GM19395 (cell line): ENCODE data around the gene FGR.

Experiments used
- ATAC-seq: cut with Tn5 transposase; IDR thresholded peaks from one replicate; pipeline ENCODE4 v1.9.1; 2021; ENCODE audit warnings: mild to moderate bottlenecking, moderate library complexity; ENCODE audit not compliant: unreplicated experiment

FGR gene

GRCh38 chr1:27601771-27602461 lies 33.1 kb downstream of the FGR start:
- no peak for ATAC-seq

- no peak for ATAC-seq
Observed at GRCh38 chr1:27601321-27601770, 33.6 kb downstream of the FGR start.

- no peak for ATAC-seq
Observed at GRCh38 chr1:27600498-27601175, 34.3 kb downstream of the FGR start.

- no peak for ATAC-seq
Observed at GRCh38 chr1:27599605-27600497, 35.1 kb downstream of the FGR start.

GRCh38 chr1:27598902-27599528 lies 36.0 kb downstream of the FGR start:
- ATAC-seq = no peak

- no peak for ATAC-seq
Observed at GRCh38 chr1:27598295-27598687, 36.7 kb downstream of the FGR start.

GRCh38 chr1:27597516-27598294 lies 37.3 kb downstream of the FGR start:
- no peak for ATAC-seq

GRCh38 chr1:27596986-27597385 lies 38.0 kb downstream of the FGR start:
- ATAC-seq = no peak

GRCh38 chr1:27596261-27596660 lies 38.7 kb downstream of the FGR start:
- no peak for ATAC-seq

GRCh38 chr1:27595597-27595996 lies 39.4 kb downstream of the FGR start:
- no peak for ATAC-seq

- ATAC-seq = no peak
Observed at GRCh38 chr1:27594564-27595510, 40.1 kb downstream of the FGR start.

GRCh38 chr1:27593678-27594563 lies 41.1 kb downstream of the FGR start:
- no peak for ATAC-seq

- ATAC-seq = no peak
Observed at GRCh38 chr1:27592931-27593677, 41.9 kb downstream of the FGR start.

GRCh38 chr1:27592232-27592930 lies 42.6 kb downstream of the FGR start:
- no peak for ATAC-seq

GRCh38 chr1:27591622-27592021 lies 43.4 kb downstream of the FGR start:
- ATAC-seq = no peak

GRCh38 chr1:27590917-27591508 lies 44.0 kb downstream of the FGR start:
- no peak for ATAC-seq
